Measurements from ENCODE around the gene PRCD.
A peak's percentile ranks its signal among the peaks of the same experiment; 100 is the strongest.

Gene PRCD

GRCh38 chr17:76537288-76537577, 2.6 kb upstream of the PRCD start:
- DNase-seq (ENCODE audit: extremely low spot score) = no peak
- POLR2A ChIA-PET = no interaction called here
- no peak for TF ChIP-seq CTCF (IDR thresholded peaks at IDR 0.05; ENCODE audit: control extremely low read depth, extremely low read depth, low read depth, missing control alignments)
- CTCF ChIA-PET = interaction anchor here (0.8 to 1.2 kb wide), 2 partner anchors 14 to 19 kb away, joined by 3 to 5 read pairs; no protein-coding TSS in a partner anchor

GRCh38 chr17:76537578-76538280, 2.1 kb upstream of the PRCD start, which contains the start of gene CYGB:
TSS of gene CYGB (minus strand) at chr17:76537709. CDS start at chr17:76537542, 167 bp downstream.
- no peak for TF ChIP-seq CTCF (IDR thresholded peaks at IDR 0.05; ENCODE audit: control extremely low read depth, extremely low read depth, low read depth, missing control alignments)
- ChIA-PET POLR2A (no interaction called here), CTCF (interaction anchor here (0.8 kb wide), 1 partner anchor 14 kb away, joined by 5 read pairs; no protein-coding TSS in a partner anchor)
- no peak for DNase-seq (ENCODE audit: extremely low spot score)

- TF ChIP-seq CTCF (IDR thresholded peaks at IDR 0.05; ENCODE audit: control extremely low read depth, extremely low read depth, low read depth, missing control alignments) = no peak
- CTCF ChIA-PET = no interaction called here
- POLR2A ChIA-PET = no interaction called here
- DNase-seq (ENCODE audit: extremely low spot score) = no peak
Measured at GRCh38 chr17:76538281-76538931, 1.4 kb upstream of the PRCD start.

GRCh38 chr17:76538941-76539570, 788 bp upstream of the PRCD start:
- POLR2A ChIA-PET = no interaction called here
- DNase-seq (ENCODE audit: extremely low spot score) = no peak
- CTCF ChIA-PET = interaction anchor here (1.8 kb wide), 1 partner anchor 85 kb away, joined by 5 read pairs; no protein-coding TSS in a partner anchor
- no peak for TF ChIP-seq CTCF (IDR thresholded peaks at IDR 0.05; ENCODE audit: control extremely low read depth, extremely low read depth, low read depth, missing control alignments)

GRCh38 chr17:76540381-76541300, 797 bp downstream of the PRCD start:
- ChIA-PET CTCF (interaction anchor here (1.1 to 1.8 kb wide), 4 partner anchors 17 to 84 kb away, joined by 3 to 11 read pairs (median 4); no protein-coding TSS in a partner anchor), POLR2A (no interaction called here)
- DNase-seq (ENCODE audit: extremely low spot score) = peak; percentile 62
- TF ChIP-seq CTCF (IDR thresholded peaks at IDR 0.05; ENCODE audit: control extremely low read depth, extremely low read depth, low read depth, missing control alignments) = no peak
